Adrenal gland (tissue), 12 donors: ENCODE measurements around the gene PRSS38. TPM values are rescaled to one million over a fixed set of nuclear protein-coding genes. Genes with fewer than 3 reads are reported as not detected.

Source experiments
- DNase-seq, 7 donors: peaks; one replicate each; pipeline ENCODE4 v3.0.0-alpha.2; 2019 to 2020
- H3K27ac ChIP-seq, 5 donors: fragments of 200-600 bp; sonication (generic) in 4 of 5; 1 replicate in 3 of 5; 2 replicates in 2 of 5; pipeline versions ENCODE4 v1.5.1 to v1.8.0; 2016 to 2020; ENCODE audit warnings: mild to moderate bottlenecking in 1 of 5
- H3K27me3 ChIP-seq: fragments of 200-600 bp; 2 replicates; pipeline ENCODE4 v1.8.0; 2021
- H3K36me3 ChIP-seq, 2 donors: fragments of 200-600 bp; replicated peaks in 1 of 2; 1 replicate in 1 of 2; 2 replicates in 1 of 2; pipeline versions ENCODE4 v1.5.1 to v1.8.0; 2018 to 2022
- H3K4me1 ChIP-seq, 2 donors: fragments of 200-600 bp; replicated peaks in 1 of 2; 1 replicate in 1 of 2; 2 replicates in 1 of 2; pipeline versions ENCODE4 v1.5.1 to v1.8.0; 2018 to 2021
- H3K4me3 ChIP-seq, 4 donors: fragments of 200-600 bp; sonication (generic) in 3 of 4; one replicate each; pipeline ENCODE4 v1.5.1; 2016 to 2018
- H3K9me3 ChIP-seq, 3 donors: fragments of 200-600 bp; sonication (generic) in 1 of 3; replicated peaks in 1 of 3; 1 replicate in 2 of 3; 2 replicates in 1 of 3; pipeline versions ENCODE4 v1.5.1 to v1.8.0; 2016 to 2021
- CTCF ChIP-seq, 6 experiments: fragments of 450-650 bp in 4 of 6; fragments of 200-600 bp in 2 of 6; sonication (generic) in 1 of 6; IDR thresholded peaks; 1 replicate in 5 of 6; 2 replicates in 1 of 6; pipeline versions ENCODE4 v1.5.1 to v1.8.0; 2016 to 2021; ENCODE audit warnings: antibody characterized with exemption in 6 of 6, mild to moderate bottlenecking in 2 of 6, moderate library complexity in 1 of 6
- POLR2A ChIP-seq, 2 donors: fragments of 450-650 bp; IDR thresholded peaks; one replicate each; pipeline ENCODE4 v1.6.1; 2017; ENCODE audit warnings: antibody characterized with exemption in 2 of 2, mild to moderate bottlenecking in 2 of 2, moderate library complexity in 1 of 2
- WGBS, 4 donors: extraction: QIAGEN DNeasy Blood & Tissue Kit in 2 of 4; methylation state at CpG; one replicate each; pipeline versions ENCODE4 v1.1.5 to v1.1.7; 2013 to 2017; 5-methylcytosine and 5-hydroxymethylcytosine counted together
- intact Hi-C, 2 donors: fragments of 100-400 bp; cut with DNase I; formaldehyde crosslinking; loops; one replicate each; pipeline versions ENCODE4 v1.14.1 to v1.15.0; 2022 to 2023
- polyA plus RNA-seq, 3 donors: library from polyadenylated mRNA; stranded (reverse); fragments of 200-250 nt in 2 of 3; fragments of 350-450 nt in 1 of 3; fragmentation: Illumina TruSeq in 1 of 3; extraction: RNeasy Lipid Tissue Mini Kit (QIAGEN cat#74804) in 1 of 3; gene quantifications; one replicate each; pipeline ENCODE4 v1.2.3, GENCODE V29; 2013 to 2014
- total RNA-seq, 9 donors: library from RNA; depleted of rRNA in 4 of 9; stranded (reverse); fragments of >200 nt in 4 of 9; fragments of 120-200 nt in 1 of 9; fragmentation: NEBNext Ultra II Directional in 1 of 9; extraction: Animal tissue kit (Norgen Biotek cat#: 25700) in 1 of 9; gene quantifications; one replicate each; pipeline versions ENCODE4 v1.1.0 to v1.2.4, GENCODE V29; 2013 to 2023
- donor health status: healthy with polysubstance abuse.
- donor health status: Bipolar disorder and iron deficiency.
- donor health status: DM: yes; HTN: yes; CAD: no.
- donor health status: DM: no; HTN: no; CAD: no.
- donor health status: DM: no; HTN: no; CAD: no.
- donor health status: DM: yes; HTN: yes; CAD: no.

Gene PRSS38
- total and polyA plus RNA-seq, 12 donors, result not detected

DNA sequence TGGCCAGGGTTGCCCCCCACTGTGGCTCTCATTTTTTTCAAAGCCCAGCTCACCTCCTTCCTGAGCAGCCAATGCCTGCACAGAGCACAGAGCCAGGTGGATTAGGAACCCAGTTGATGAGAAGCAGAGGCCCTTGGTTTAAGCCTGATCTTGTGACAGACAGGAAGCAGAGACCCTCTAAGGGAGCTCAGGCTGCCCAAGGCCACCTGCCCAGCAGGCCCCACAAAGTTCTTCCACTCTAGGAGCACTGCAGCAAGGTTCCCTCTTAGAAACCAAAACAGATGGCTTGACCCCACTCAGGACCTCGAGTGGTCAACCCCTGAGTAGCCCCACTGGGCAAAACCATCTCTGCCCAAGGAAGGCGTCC lies 25.5 kb upstream of the PRSS38 start:
- Histone ChIP-seq H3K36me3 (no peaks in the 10 kb centered on the region), H3K4me3 (no peak overlapping the region), H3K9me3 (no peaks in the 10 kb centered on the region), H3K4me1 (peaks cover 12 to 21% of the 10 kb centered on the region in 2 donors), H3K27me3 (no peaks in the 10 kb centered on the region), H3K27ac (no peak overlapping the region)
- TF ChIP-seq POLR2A (IDR thresholded peaks at IDR 0.05), result no peak
- no peak for TF ChIP-seq CTCF (IDR thresholded peaks at IDR 0.05)
- no peak for DNase-seq
- 86 to 100% (median 95%) methylated on average over 2 of the region's 2 CpGs for WGBS, 4 donors
- intact Hi-C loops, result no loop called here

GRCh38 chr1:227790868-227791267 lies 24.6 kb upstream of the PRSS38 start:
- Histone ChIP-seq H3K27ac (no peak overlapping the region), H3K9me3 (no peaks in the 10 kb centered on the region), H3K27me3 (no peaks in the 10 kb centered on the region), H3K4me3 (no peak overlapping the region), H3K4me1 (peaks cover 12 to 21% of the 10 kb centered on the region in 2 donors), H3K36me3 (no peaks in the 10 kb centered on the region)
- intact Hi-C loops, result no loop called here
- no peak for TF ChIP-seq CTCF (IDR thresholded peaks at IDR 0.05)
- no peak for TF ChIP-seq POLR2A (IDR thresholded peaks at IDR 0.05)
- no peak for DNase-seq
- 79 to 98% (median 91%) methylated on average over 3 to 4 of the region's 4 CpGs for WGBS, 4 donors

- H3K27me3 ChIP-seq, result no peaks in the 10 kb centered on the region
- H3K4me1 ChIP-seq, result peaks cover 10 to 14% of the 10 kb centered on the region in 2 donors
- TF ChIP-seq CTCF (IDR thresholded peaks at IDR 0.05), result no peak
- no peak for TF ChIP-seq POLR2A (IDR thresholded peaks at IDR 0.05)
- H3K27ac ChIP-seq, result no peak overlapping the region
- WGBS, 4 donors, result 72 to 83% (median 78%) methylated on average over 6 of the region's 6 CpGs
- no peaks in the 10 kb centered on the region for H3K36me3 ChIP-seq
- H3K9me3 ChIP-seq, result no peaks in the 10 kb centered on the region
- DNase-seq, result no peak
- intact Hi-C loops, result no loop called here
- H3K4me3 ChIP-seq, result no peak overlapping the region
Measured at GRCh38 chr1:227791425-227792143, 23.9 kb upstream of the PRSS38 start.

DNA sequence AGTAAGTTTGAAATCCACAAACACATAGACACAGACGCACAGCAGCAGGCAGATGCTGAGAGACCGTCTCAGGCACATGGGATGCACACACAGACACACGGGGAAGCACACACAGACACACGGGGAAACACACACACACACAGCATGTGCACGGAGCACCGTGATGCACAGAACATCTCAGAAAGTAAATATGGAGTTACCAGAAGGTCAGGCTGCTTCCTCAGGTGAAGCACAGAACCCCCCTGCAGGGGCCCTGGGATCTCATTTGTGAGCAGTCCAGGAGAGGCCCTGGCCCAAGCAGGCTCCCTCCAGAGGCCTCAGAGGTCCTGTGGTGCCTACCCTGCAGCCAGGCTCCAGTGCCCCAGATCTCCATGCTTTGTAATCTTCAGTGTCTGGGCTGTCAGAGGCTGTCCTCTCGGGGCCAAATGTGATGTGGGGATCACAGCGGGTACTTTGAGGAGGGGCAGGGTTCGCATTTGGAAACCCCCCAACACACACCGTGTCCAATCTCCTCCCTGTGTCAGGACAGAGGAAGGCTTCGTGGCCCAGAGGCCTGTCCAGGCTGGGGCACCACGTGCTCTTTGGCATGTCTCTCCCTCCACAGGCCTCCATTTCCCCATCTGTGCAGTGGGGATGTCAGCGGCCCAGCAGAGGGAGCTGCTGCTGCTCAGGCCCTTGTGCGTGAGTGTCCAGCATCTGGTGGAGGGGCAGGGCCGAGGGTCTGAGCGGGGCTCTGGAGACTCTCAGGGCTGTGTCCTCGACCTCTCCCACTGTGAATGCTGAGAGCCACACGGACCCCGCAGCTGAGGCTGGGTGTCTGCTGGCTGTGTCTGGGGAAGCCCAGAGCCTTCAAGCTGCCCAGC lies 23.0 kb upstream of the PRSS38 start:
- 83 to 93% (median 87%) methylated on average over 10 to 19 of the region's 19 CpGs for WGBS, 4 donors
- intact Hi-C loops, result no loop called here
- Histone ChIP-seq H3K36me3 (no peaks in the 10 kb centered on the region), H3K4me3 (no peak overlapping the region), H3K9me3 (no peaks in the 10 kb centered on the region), H3K4me1 (peaks cover 1 to 6% of the 10 kb centered on the region in 2 donors), H3K27me3 (no peaks in the 10 kb centered on the region), H3K27ac (no peak overlapping the region)
- TF ChIP-seq CTCF (IDR thresholded peaks at IDR 0.05), result no peak
- TF ChIP-seq POLR2A (IDR thresholded peaks at IDR 0.05), result no peak
- DNase-seq, result no peak
